Umbilical cord (tissue), 2 donors: ENCODE measurements around the gene EED. TPM values are rescaled to one million over a fixed set of nuclear protein-coding genes. Genes with fewer than 3 reads are reported as not detected.
A peak's percentile ranks its signal among the peaks of the same experiment; 100 is the strongest.
"Not testable (repeated sequence)": the region's sequence is repeated elsewhere in the genome, so short reads cannot be mapped to it uniquely, and the experiment has no call there.

ENCODE experiments used
- DNase-seq: peaks from one replicate; pipeline ENCODE4 v3.0.0-alpha.2; 2015; ENCODE audit warnings: low spot score
- total RNA-seq: library from RNA; depleted of rRNA; stranded (reverse); fragments of >200 nt; gene quantifications from one replicate; pipeline ENCODE4 v1.2.3, GENCODE V29; 2014; ENCODE audit warnings: low replicate concordance; ENCODE audit not compliant: insufficient read depth

EED gene
- total RNA-seq, 1 donor from 2014 or later = 31.8 TPM

- DNase-seq = peak; percentile 28
Measured at GRCh38 chr11:86291466-86292262, 47.1 kb downstream of the EED start.

GRCh38 chr11:86292912-86293616 is 48.5 kb downstream of the EED start:
- no peak for DNase-seq

GRCh38 chr11:86294026-86294425 is 49.5 kb downstream of the EED start:
- no peak for DNase-seq

GRCh38 chr11:86301742-86302091 is 57.2 kb downstream of the EED start:
- no peak for DNase-seq

GRCh38 chr11:86302092-86302793 is 57.7 kb downstream of the EED start, which contains the start of gene HIKESHI:
HIKESHI (plus strand) TSS chr11:86302240; CDS start chr11:86302449, 209 bp downstream.
- DNase-seq = peak; percentile 99

- DNase-seq = no peak
Measured at GRCh38 chr11:86303257-86303656, 58.7 kb downstream of the EED start.

GRCh38 chr11:86308710-86309109 is 64.2 kb downstream of the EED start:
- not testable (repeated sequence) for DNase-seq

GRCh38 chr11:86313793-86314192 is 69.2 kb downstream of the EED start:
- no peak for DNase-seq

- DNase-seq = no peak
Measured at GRCh38 chr11:86314636-86315035, 70.1 kb downstream of the EED start.

Other genes starting within 250 kb of the EED start
- 690 TPM for gene PICALM, start 175.7 kb upstream of the EED start, total RNA-seq
- gene HIKESHI, start 57.5 kb downstream of the EED start, total RNA-seq = 46.0 TPM
- gene CCDC81, start 130.1 kb downstream of the EED start, total RNA-seq = 64.3 TPM